K562 (cell line): ENCODE data around the gene RALB. TPM values are rescaled to one million over a fixed set of nuclear protein-coding genes. Genes with fewer than 3 reads are reported as not detected.

ENCODE experiments used
- CUX1 ChIP-seq: fragments of 200-800 bp; sonication (Bioruptor generic); IDR thresholded peaks from 2 replicates; pipeline ENCODE4 v1.6.1; 2016; ENCODE audit warnings: missing genetic modification characterization, missing compliant biosample characterization
- MIER1 ChIP-seq: fragments of 450-650 bp; IDR thresholded peaks from 2 replicates; pipeline ENCODE4 v1.6.1; 2016; ENCODE audit warnings: antibody characterized with exemption, mild to moderate bottlenecking, low read depth
- ZNF639 ChIP-seq, 2 experiments: fragments of 200-800 bp in 1 of 2; sonication (Bioruptor generic) in 1 of 2; sonication (generic) in 1 of 2; formaldehyde crosslinking in 1 of 2; IDR thresholded peaks in 1 of 2; conservative IDR thresholded peaks in 1 of 2; 2 replicates each; pipeline versions ENCODE4 v1.5.0 to v1.6.1; 2016 to 2020; ENCODE audit warnings: missing compliant biosample characterization in 1 of 2, missing genetic modification characterization in 1 of 2, missing genetic modification reagents in 1 of 2
- polyA plus RNA-seq, 8 experiments: library from polyadenylated mRNA; depleted of rRNA in 4 of 8; stranded (reverse) in 5 of 8; unstranded in 3 of 8; fragments of >200 nt; fragmentation: Nextera tagmentation in 2 of 8; fragmentation: Illumina TruSeq in 1 of 8; extraction: Ambion mirVana in 2 of 8; extraction: Trizol in 1 of 8; gene quantifications; 2 replicates each; pipeline versions ENCODE4 v1.2.1 to v1.2.3, GENCODE V29; 2011 to 2014; ENCODE audit warnings: inconsistent platforms in 1 of 8, missing spikeins in 1 of 8
- total RNA-seq, 7 experiments: library from RNA; depleted of rRNA in 6 of 7; stranded (reverse); fragments of >200 nt in 6 of 7; fragmentation: Illumina TruSeq in 2 of 7; extraction: Trizol in 2 of 7; gene quantifications; 2 replicates each; pipeline versions ENCODE4 v1.2.1 to v1.2.3, GENCODE V29; 2011 to 2021; ENCODE audit warnings: low replicate concordance in 1 of 7

Gene RALB
- total and polyA plus RNA-seq, 9 of the 15 experiments (the other 6 are each of a cell fraction or from before 2014, with no cell fraction given): 14.8 to 65.6 (median 38.4) TPM

- TF ChIP-seq CUX1 (CRISPR knock-in tag): no peak
- no peak for TF ChIP-seq MIER1
- TF ChIP-seq ZNF639 (CRISPR knock-in tag; conservative IDR thresholded peaks at IDR 0.05 in 1 of 2, IDR thresholded peaks at IDR 0.05 in 1 of 2): no peak
These were observed 79.7 kb downstream of the RALB start (continued) for GRCh38 chr2:120332384-120332783.
